ENCODE data around the gene RAB20.
"Not testable (repeated sequence)": the region's sequence is repeated elsewhere in the genome, so short reads cannot be mapped to it uniquely, and the experiment has no call there.

RAB20 gene

GRCh38 chr13:110498765-110499164 lies 62.8 kb downstream of the RAB20 start:
- no peak for DNase-seq (ENCODE audit: low read depth)
- no peak for TF ChIP-seq CTCF (conservative IDR thresholded peaks at IDR 0.05; ENCODE audit: low read depth, low read length)
- H3K4me3 ChIP-seq (ENCODE audit: low read depth, low read length): no peak overlapping the region

DNA sequence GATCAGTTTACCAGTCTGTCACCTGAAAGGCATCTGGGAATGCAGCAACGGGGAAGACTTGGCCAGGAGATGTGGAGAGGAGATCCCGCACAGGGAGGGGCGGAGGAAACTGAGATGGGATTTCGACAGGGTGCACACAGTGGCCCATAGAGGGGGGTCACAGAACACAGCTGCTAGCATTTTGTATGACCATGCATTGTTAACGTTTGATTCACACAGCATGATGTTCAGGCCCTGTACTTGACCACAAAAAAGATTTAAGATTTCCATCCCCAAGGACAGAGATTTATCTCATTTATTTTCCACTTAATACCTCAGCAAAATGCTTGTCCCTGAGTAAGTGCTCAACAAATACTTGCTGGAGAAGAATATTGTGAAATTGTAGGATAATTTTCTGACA lies 63.2 kb downstream of the RAB20 start:
- no peak overlapping the region for H3K4me3 ChIP-seq (ENCODE audit: low read depth, low read length)
- no peak for DNase-seq (ENCODE audit: low read depth)
- TF ChIP-seq CTCF (conservative IDR thresholded peaks at IDR 0.05; ENCODE audit: low read depth, low read length): no peak

DNA sequence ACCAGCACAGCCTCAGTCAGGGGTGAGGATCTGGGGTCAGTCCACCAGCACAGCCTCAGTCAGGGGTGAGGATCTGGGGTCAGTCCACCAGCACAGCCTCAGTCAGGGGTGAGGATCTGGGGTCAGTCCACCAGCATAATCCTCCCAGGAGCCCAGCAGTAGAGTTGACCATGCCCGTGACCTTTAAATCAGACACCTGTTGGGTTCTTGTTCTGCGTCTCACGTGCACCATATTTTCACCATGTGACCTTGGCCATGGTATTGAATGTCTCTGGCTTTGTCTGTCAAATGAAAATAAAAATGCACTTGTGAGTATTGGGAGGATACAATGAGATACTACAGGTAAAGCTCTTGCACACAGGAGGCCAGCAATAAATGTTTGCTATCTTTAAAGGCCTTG lies 63.6 kb downstream of the RAB20 start:
- not testable (repeated sequence) for H3K4me3 ChIP-seq (ENCODE audit: low read depth, low read length); DNase-seq (ENCODE audit: low read depth)

GRCh38 chr13:110497003-110497402 lies 64.5 kb downstream of the RAB20 start:
- no peak for DNase-seq (ENCODE audit: low read depth)
- no peak overlapping the region for H3K4me3 ChIP-seq (ENCODE audit: low read depth, low read length)
- no peak for TF ChIP-seq CTCF (conservative IDR thresholded peaks at IDR 0.05; ENCODE audit: low read depth, low read length)

- no peak for DNase-seq (ENCODE audit: low read depth)
- H3K4me3 ChIP-seq (ENCODE audit: low read depth, low read length): no peak overlapping the region
- TF ChIP-seq CTCF (conservative IDR thresholded peaks at IDR 0.05; ENCODE audit: low read depth, low read length): no peak
Measured at GRCh38 chr13:110496281-110496680, 65.2 kb downstream of the RAB20 start.

GRCh38 chr13:110495881-110496280 lies 65.6 kb downstream of the RAB20 start:
- DNase-seq (ENCODE audit: low read depth): no peak
- no peak overlapping the region for H3K4me3 ChIP-seq (ENCODE audit: low read depth, low read length)
- no peak for TF ChIP-seq CTCF (conservative IDR thresholded peaks at IDR 0.05; ENCODE audit: low read depth, low read length)

DNA sequence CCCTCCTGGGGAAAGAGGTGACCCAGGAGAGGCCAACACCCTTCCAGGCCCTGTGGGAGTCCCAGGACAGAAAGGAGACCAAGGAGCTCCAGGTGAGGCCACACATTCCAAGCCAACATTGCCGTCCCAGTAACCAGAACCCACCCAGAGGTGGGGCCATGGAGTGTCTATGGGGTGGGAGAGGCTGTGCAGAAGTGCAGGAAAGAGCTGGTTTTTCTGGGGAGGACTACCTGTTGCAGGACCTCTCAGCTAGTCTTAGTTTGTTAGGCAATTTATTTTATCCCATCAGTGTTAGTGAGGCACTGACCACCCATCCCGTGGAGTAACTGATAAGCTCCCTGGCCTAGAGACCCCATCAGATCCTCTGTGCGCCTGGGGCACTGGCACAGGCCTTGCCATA lies 66.1 kb downstream of the RAB20 start:
- no peak overlapping the region for H3K4me3 ChIP-seq (ENCODE audit: low read depth, low read length)
- no peak for TF ChIP-seq CTCF (conservative IDR thresholded peaks at IDR 0.05; ENCODE audit: low read depth, low read length)
- no peak for DNase-seq (ENCODE audit: low read depth)

DNA sequence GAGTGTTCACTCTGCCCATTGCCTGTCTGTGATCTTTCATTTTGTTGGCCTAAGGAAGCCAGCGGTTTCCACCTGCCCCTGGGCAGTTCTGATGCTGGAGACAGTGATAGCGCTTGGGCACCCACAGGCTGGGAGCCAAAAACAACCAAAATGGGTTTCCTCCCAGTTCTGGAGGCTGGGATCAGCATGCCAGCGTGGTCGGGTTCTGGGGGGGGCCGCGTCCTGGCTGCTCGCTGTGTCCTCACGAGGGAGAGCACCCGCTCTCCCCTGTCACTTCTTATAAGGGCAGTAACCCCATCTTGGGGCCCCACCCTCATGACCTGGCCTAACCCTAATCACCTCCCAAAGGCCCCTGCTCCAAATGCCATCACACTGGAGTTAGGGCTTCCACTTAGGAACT lies 67.9 kb downstream of the RAB20 start:
- H3K4me3 ChIP-seq (ENCODE audit: low read depth, low read length): no peak overlapping the region
- no peak for TF ChIP-seq CTCF (conservative IDR thresholded peaks at IDR 0.05; ENCODE audit: low read depth, low read length)
- DNase-seq (ENCODE audit: low read depth): no peak

All from choroid plexus epithelial cell (primary cell).